ENCODE measurements around the gene KIAA0319L.
A peak's percentile ranks its signal among the peaks of the same experiment; 100 is the strongest.
"Not testable (repeated sequence)": the region's sequence is repeated elsewhere in the genome, so short reads cannot be mapped to it uniquely, and the experiment has no call there.

The KIAA0319L gene

DNA sequence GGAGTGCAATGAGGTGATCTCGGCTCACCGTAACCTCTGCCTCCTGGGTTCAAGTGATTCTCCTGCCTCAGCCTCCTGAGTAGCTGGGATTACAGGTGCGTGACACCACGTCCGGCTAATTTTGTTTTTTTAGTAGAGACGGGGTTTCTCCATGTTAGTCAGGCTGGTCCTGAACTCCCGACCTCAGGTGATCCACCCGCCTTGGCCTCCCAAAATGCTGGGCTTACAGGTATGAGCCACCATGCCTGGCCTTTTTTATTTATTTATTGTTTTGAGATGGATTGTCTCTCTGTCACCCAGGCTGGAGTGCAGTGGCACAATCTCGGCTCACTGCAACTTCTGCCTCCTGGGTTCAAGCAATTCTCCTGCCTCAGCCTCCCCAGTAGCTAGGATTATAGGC, 24.4 kb upstream of the KIAA0319L start:
- not testable (repeated sequence) for DNase-seq (ENCODE audit: low read depth in 2 of 2)

DNA sequence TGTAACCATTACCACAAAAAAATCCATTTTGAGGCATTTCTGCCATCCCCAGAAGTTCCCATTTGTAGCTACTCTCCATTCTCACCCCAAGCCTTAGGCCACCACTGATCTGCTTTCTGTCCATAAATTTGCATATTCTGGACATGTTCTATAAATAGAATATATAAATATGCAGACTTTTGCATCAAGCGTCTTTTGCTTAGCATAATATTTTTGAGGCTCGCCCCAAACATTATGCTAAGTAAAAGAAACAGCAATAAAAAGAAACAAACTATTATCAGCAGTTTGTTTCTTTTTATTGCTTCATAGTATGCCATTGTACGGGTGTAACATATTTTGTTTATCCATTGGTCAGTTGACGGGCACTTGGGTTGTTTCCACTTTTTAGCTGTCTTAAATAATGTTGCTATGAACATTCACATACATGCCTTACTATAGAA, 23.8 kb upstream of the KIAA0319L start:
- no peak for DNase-seq (ENCODE audit: low read depth in 2 of 2)

DNA sequence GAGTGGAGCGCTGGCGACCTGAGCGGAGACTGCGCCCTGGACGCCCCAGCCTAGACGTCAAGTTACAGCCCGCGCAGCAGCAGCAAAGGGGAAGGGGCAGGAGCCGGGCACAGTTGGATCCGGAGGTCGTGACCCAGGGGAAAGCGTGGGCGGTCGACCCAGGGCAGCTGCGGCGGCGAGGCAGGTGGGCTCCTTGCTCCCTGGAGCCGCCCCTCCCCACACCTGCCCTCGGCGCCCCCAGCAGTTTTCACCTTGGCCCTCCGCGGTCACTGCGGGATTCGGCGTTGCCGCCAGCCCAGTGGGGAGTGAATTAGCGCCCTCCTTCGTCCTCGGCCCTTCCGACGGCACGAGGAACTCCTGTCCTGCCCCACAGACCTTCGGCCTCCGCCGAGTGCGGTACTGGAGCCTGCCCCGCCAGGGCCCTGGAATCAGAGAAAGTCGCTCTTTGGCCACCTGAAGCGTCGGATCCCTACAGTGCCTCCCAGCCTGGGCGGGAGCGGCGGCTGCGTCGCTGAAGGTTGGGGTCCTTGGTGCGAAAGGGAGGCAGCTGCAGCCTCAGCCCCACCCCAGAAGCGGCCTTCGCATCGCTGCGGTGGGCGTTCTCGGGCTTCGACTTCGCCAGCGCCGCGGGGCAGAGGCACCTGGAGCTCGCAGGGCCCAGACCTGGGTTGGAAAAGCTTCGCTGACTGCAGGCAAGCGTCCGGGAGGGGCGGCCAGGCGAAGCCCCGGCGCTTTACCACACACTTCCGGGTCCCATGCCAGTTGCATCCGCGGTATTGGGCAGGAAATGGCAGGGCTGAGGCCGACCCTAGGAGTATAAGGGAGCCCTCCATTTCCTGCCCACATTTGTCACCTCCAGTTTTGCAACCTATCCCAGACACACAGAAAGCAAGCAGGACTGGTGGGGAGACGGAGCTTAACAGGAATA, 20.1 kb upstream of the KIAA0319L start:
- DNase-seq (ENCODE audit: low read depth in 2 of 2): peak in 1 of 2 donors; percentile 47

DNA sequence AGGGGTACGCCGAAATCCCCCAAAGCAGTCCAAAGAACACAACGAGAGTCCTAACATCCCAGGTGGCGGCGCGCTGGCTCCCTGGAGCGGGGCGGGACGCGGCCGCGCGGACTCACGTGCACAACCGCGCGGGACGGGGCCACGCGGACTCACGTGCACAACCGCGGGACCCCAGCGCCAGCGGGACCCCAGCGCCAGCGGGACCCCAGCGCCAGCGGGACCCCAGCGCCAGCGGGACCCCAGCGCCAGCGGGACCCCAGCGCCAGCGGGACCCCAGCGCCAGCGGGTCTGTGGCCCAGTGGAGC, 19.5 kb upstream of the KIAA0319L start:
- not testable (repeated sequence) for DNase-seq (ENCODE audit: low read depth in 2 of 2)

DNA sequence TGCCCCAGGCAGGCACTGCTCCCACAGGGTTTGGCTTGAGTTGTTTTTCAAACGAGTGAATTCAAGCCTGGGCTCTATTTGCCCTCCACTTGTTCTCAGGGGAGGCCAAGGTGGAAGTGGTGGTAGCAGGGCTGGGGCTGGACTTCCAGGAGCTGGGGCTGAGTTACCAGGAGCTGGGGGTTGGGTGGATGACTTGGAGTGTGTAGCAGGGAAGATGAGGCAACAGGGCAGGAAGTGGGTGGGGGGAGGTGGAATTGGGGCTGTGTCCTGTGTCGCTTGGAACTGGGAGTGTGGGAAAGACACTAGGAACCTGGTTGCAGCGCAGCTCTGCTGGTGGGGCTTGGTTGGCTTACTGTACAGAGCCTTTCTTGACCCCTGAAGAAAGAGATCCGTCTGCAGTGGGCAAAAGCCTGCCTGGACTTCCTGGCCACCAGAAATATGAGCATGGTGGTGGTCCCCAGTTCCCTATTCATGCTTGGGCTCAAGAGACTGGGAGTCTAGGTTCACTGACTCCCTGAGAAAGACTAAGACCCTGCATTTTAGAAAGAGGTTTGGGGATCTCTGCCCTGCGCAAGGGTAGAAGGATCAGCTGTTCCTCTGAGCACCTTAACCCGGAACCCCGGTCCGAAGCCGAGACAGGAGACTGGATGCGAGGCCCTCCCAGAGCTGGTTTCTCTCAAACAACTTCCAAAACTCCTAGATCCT, 19.0 kb upstream of the KIAA0319L start:
- DNase-seq (ENCODE audit: low read depth in 2 of 2): no peak

DNA sequence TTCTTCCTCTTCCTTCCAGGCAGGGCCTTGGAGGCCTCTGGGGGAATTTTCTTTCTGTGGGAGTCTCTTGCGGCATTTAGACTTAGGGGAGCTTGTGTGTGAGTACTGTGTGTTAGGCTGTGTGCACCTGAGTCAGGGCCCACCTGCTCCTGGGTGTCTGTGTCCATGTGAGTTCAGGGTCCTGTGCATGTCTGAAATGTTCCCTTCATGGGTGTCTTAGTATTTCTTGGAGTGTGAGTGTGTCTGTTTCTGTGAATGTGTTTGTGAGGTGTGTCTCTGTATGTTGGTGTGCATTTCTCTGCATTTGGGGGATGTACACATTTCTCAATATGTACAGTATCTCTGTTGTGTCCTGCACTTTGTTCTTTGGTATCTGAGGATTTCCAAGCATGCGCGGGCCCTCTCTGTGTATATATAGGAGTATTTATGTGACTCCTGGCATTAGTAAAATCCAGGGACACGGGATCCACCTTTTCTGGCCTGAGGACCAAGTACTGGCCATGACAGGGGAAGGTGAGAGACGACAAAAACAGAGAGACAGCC, 18.3 kb upstream of the KIAA0319L start:
- no peak for DNase-seq (ENCODE audit: low read depth in 2 of 2)

DNA sequence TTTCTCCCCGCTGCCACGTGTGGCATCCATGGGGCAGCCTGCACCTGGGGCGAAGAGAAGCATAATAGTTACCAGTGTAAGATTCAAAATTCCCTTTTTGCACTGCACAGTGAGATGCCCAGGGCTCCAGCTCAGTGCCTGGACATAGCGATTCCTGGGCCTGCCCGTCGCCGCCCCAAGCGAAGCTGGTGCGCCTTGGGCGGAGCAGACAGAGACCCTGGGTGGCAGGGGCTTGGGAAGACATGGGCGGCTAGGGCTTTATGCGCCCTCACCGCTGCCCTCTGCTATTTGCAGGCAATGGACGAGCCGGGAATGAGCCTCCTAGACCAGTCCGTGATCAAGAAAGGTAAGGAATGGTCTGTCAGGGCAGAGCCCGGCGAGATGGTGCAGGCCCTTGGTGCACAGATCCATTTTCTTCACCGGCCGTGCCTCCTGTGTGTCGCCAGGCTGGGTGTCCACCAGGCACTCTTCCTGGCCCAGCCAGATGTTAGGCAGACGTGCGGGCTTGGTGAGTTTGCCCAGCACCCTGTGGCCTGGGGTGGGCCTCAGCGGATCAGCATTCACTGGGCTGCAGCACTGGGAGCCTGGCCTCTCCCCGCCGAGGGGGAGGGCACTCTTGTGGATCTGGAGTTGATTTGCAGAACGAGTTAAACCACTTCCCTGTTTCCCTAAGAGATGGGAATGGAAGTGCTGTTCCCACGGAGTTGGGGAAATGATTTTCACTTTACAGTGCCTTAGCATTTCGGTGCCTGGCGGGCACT, 17.6 kb upstream of the KIAA0319L start:
- DNase-seq (ENCODE audit: low read depth in 2 of 2): no peak

DNA sequence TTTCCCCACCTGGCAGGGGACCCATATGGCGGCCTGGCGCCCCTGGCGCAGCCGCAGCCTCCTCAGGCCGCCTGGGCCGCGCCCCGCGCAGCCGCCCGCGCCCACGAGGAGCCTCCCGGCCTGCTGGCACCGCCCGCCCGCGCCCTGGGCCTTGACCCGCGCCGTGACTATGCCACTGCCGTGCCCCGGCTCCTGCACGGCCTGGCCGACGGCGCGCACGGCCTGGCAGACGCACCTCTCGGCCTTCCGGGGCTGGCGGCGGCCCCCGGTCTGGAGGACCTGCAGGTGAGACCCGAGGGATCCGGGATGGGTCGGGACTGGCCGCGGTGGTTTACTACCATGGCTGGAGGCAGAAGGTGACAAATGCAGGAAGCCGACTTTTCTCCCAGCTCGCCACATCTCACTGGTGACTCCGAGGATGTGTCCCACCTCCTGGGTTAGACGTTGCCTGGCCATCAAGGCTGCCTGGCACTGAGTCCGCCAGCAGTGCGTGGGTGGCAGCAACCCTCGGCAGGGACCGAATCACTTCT, 17.0 kb upstream of the KIAA0319L start:
- no peak for DNase-seq (ENCODE audit: low read depth in 2 of 2)

DNA sequence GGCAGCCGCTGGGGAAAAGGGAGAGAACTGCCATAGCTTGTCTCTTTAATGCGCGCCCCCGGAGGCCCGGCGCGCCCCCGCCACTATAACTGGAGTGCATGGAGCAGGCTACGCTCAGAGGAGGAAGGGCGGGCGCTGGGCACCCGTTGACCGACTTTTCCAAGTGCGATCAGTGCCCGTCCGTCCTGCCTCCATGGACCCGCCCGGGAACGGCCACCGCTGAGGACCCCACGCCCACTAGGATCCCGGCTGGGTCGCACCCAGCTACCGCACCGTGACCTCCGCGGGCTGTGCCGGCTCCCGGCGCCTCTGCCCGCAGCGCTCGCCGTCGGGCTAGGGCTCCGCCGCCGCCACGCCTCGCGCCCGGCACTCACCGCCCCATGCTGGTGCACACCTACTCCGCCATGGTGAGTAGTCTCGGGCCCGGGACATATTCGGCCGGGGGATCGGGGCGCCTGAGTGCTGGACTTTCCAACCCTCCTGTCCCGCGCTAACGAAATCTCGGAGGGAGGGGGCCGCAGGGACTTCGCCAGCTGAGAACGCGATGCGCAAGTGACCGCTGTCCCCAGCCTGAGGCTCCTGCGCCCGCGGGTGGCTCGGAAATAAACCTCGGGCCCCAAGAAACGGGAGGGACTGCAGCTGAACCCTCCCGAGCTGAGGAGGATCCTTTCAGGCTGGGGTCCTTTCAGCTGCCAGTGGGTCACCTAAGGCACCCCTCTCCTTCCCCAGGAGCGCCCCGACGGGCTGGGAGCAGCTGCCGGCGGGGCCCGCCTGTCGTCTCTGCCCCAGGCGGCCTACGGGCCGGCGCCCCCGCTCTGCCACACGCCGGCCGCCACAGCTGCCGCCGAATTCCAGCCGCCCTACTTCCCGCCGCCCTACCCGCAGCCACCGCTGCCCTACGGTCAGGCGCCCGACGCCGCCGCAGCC, 16.3 kb upstream of the KIAA0319L start, which contains the start of gene TFAP2E:
Gene TFAP2E (plus strand): TSS at position 117 of the 927 bp plus-strand sequence. CDS start 264 bp downstream, at position 381.
- no peak for DNase-seq (ENCODE audit: low read depth in 2 of 2)

DNA sequence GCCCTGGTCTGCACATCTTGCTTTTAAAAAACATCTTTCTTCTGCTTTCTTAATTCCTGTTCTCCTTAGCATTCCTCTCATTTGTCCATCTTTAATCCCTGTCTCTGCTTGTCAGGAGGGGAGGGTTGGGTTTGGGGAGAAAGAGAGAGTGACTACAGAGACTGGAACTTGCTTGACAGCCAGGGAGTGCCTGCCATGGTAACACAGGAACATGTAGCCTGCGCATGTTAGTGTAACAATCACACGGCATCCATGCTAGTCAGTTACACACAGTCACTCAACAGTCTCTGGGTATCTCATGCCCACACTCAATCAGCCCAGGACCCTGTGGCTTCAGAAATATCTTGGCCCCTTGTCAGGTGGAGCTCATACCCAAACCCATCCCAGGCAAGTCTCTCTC, 15.1 kb upstream of the KIAA0319L start:
- no peak for DNase-seq (ENCODE audit: low read depth in 2 of 2)

DNA sequence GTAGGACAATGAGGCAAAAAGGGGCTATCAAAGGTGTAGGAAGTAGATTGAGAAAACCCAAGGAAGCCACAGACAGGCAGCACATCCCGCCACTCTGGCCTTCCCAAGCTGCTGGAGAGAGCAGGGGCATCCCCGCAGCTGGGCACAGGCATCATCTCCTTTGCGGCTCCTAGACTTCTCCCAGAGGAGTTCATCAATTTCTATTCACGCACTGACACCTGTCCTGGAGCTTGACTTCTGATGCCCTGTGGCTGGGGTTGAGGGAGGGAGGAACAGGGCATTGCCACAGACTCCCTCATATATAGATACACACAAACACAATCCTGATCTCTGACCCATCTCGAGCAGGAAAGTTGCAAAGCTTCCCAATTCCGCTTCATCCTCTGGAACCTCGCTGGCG, 14.1 kb upstream of the KIAA0319L start:
- no peak for DNase-seq (ENCODE audit: low read depth in 2 of 2)

DNA sequence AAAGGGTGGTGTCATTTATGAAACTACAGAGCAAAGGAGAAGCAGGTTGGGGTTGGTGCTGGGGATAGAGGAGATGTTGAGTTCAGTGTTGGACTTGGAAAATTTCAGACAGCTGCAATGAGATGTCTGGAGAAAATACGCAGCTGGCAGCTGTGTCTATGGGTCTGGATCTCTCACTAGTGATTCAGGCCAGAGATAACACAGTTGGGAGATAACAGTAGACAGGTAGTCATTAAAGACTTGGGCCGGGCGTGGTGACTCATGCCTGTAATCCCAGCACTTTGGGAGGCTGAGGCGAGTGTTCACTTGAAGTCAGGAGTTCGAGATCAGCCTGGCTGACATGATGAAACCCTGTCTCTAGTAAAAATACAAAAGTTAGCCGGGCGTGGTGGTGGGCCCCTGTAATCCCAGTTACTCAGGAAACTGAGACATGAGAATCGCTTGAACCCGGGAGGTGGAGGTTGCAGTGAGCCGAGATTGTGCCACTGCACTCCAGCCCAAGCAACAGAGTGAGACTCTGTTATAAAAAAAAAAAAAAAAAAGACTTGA, 13.5 kb upstream of the KIAA0319L start:
- DNase-seq (ENCODE audit: low read depth in 2 of 2): no peak

DNA sequence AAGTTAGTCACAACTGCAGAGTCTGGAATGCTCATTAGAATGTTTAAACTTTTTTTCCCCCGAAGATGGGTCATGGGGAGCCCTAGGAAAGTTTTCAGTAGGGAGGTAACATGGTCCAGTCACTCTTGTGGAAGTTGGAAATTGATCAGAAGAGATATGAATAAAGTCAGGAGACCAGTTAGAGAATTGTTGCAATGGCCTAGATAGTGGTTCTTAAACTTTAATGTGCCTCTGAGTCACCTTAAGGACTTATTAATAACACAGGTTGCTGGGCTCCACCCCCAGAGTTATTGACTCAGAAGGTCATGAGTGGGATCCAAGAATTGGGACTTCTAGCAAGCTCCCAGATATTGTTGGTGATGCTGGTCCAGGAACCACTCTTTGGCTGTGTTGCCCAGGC, 12.7 kb upstream of the KIAA0319L start:
- no peak for DNase-seq (ENCODE audit: low read depth in 2 of 2)

DNA sequence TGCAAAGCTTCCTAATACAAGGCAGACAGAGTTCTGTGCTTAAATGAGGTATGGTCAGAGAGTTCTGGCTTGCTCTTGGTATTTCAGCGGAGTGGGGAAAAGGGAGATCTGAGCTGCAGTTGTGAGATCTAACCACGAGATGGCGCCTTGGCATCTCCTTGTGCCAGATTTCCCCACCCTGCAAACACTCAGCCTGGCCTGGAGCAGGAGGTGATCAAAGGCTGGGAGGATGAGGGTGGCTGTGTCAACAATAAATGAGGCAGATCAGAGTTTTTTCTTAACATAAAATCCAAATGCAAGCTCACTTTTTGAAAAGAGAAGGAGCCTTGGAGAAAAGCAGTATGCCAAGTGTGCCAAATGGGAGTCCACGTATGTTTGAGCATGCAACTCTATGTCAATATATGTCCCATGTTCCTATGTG, 11.8 kb upstream of the KIAA0319L start:
- DNase-seq (ENCODE audit: low read depth in 2 of 2): peak in 1 of 2 donors; percentile 61

DNA sequence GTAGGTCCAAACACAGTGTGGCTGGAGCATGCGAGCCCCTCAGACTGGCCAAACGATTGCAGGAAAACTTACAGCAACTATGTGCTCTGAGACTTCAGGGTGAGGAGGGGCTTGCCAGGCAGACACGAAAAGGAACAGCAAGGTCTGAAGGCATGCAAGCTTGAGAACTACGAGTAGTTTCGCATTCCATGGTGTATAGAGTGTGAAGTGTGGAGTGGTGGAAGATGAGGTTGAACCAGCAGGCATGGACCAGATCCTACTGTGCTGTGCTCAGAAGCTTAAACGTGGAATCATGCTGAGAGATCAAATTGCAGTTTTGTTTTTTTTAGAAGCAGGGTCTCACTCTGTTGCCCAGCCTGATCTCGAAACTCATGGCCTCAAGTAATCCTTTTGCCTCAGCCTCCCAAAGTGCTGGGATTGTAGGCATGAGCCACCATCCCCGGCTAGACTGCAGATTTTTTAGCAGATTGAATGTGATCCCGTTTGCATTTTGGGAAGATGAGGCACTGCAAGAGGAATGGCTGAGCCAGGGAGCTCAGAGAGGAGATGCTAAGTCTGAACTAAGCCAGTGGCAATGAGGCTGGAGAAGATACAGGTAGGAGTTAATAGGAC, 10.8 kb upstream of the KIAA0319L start:
- DNase-seq (ENCODE audit: low read depth in 2 of 2): no peak

DNA sequence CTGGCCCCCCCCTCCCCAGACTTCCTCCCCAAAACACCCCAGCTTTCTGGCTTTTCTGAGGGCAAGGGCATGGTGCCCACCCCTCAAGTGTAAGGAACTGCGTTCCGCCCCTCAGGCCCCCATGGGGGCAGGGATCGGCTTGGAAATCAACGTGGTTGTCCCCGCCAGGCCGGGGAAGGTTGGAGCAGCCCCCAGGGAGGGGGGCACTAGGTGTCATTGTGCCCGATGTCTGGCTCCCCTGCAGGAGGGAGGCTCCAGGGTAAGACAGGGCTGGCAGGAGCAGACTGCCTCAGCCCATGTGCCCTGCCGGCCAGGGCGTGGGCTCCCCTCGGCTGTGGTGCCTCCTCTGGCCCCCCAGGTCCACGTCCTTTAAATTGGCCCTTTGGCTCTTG, 8.5 kb upstream of the KIAA0319L start:
- DNase-seq (ENCODE audit: low read depth in 2 of 2): no peak

DNA sequence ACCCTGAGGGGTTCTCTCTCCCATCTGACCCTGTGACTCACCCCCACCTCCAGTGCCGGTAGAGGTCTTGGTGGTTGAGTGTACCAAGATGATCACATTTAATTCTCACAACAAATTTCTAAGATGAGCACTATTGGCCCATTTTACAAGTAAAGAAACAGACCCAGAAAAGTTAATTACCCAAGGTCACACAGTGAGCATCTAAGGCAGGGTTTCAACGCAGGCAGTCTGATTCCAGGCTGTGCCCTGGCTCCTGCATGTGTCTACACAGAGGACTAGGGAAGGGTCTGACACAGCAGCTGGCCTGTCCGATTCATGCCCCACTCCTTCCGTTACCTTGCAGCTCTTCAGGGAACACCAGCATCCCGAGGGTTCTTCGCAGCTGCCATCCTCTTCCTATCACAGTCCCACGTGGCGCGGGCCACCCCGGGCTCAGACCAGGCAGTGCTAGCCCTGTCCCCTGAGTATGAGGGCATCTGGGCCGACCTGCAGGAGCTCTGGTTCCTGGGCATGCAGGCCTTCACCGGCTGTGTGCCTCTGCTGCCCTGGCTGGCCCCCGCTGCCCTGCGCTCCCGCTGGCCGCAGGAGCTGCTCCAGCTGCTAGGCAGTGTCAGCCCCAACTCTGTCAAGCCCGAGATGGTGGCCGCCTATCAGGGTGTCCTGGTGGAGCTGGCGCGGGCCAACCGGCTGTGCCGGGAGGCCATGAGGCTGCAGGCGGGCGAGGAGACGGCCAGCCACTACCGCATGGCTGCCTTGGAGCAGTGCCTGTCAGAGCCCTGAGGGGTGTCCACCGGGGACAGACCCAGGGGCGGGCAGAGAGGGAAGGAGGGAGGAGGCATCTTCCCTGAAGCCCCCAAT, 7.9 kb upstream of the KIAA0319L start:
- no peak for DNase-seq (ENCODE audit: low read depth in 2 of 2)

DNA sequence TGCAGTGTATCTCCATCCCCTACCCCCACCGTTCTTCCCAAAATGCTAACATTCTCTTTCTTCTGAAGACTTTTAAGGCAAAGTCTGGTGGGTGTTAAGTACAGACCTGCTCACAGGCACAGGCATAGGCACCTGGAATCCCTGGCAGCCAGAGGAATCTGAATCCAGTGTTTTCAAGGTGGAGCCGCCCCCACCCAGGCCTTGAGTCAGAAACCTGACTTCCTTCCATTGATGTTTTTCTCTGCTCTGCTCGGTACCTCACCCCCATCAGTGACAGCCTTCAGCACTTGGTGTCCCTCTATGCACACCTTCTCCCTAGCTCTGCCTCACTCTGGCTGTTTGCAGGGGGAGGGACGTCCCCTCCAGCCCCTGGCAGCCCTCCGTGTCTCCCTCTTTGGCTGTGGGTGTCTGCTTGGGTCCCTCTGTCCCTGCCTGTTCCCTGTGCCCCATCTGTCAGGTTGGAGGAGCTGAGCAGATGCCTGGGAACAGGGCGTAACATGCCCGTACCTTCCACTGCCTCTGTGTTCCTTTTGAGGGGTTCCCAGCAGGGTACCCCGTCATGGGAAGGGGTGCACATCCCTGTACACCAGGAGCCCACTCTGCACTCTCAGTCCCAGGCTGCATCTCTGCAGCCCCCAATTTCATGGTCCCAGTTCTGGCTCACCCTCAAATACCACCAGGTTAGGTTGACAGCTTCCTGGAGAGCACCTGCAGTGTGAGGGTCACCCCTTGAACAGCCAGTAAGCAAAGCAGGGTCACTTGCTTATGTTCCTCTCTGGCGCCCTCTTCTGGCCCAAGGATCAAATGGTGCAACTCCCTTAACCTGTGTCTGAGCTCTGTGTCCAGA, 7.1 kb upstream of the KIAA0319L start:
- peak; percentile 75 to 85 for DNase-seq (ENCODE audit: low read depth in 2 of 2)

All from stimulated activated CD4-positive, alpha-beta T cell treated with anti-CD3 and anti-CD28 coated beads, Interleukin-4, amount 100 ng/mL, for 48 hours (primary cell).